PC-3 (cell line): ENCODE measurements around the gene IFT122. TPM values are rescaled to one million over a fixed set of nuclear protein-coding genes. Genes with fewer than 3 reads are reported as not detected.

Experiments
- ATAC-seq: fragments of 200-7000 bp; cut with Tn5 transposase; 2 replicates; pipeline ENCODE4 v1.9.1; 2020; ENCODE audit warnings: mild to moderate bottlenecking, moderate library complexity
- BruUV-seq: library from RNA; stranded (reverse); fragments of 400-500 nt; replicated peaks from 2 replicates; lab custom pipeline; 2021; lab: Mats Ljungman, UMichigan
- CTCF ChIA-PET: fragments of 300-600 bp; sonication (Branson Sonifier 250); formaldehyde crosslinking; loops from one replicate; lab custom pipeline; 2022; ENCODE audit warnings: antibody characterized with exemption; lab: Charles Lee
- POLR2A ChIA-PET: fragments of 300-600 bp; sonication (Branson Sonifier 250); formaldehyde crosslinking; loops from one replicate; lab custom pipeline; 2022; ENCODE audit warnings: antibody characterized with exemption; ENCODE audit not compliant: unreplicated experiment; lab: Charles Lee
- DNase-seq: peaks from one replicate; pipeline ENCODE4 v3.0.0-alpha.2; 2015
- H2AFZ ChIP-seq: fragments of 300-600 bp; sonication (generic); 2 replicates; pipeline ENCODE4 v1.6.0; 2016; ENCODE audit warnings: antibody characterized with exemption, low read length
- H3F3A ChIP-seq: fragments of 300-600 bp; sonication (generic); one replicate; pipeline ENCODE4 v1.6.0; 2017; ENCODE audit warnings: antibody characterized with exemption, low read length, control low read depth, mild to moderate bottlenecking; ENCODE audit not compliant: unreplicated experiment
- H3K27ac ChIP-seq: fragments of 300-600 bp; sonication (generic); 2 replicates; pipeline ENCODE4 v1.5.1; 2016; ENCODE audit warnings: mild to moderate bottlenecking, low read length
- H3K27me3 ChIP-seq: fragments of 300-600 bp; sonication (generic); 2 replicates; pipeline ENCODE4 v1.6.1; 2016; ENCODE audit warnings: low read length, mixed read lengths
- H3K36me3 ChIP-seq: fragments of 300-600 bp; sonication (generic); 2 replicates; pipeline ENCODE4 v1.6.1; 2016; ENCODE audit warnings: low read depth, mixed run types, low read length, mixed read lengths
- H3K4me1 ChIP-seq: fragments of 300-600 bp; sonication (generic); 2 replicates; pipeline ENCODE4 v1.5.1; 2016; ENCODE audit warnings: low read length; ENCODE audit not compliant: insufficient read depth
- H3K4me2 ChIP-seq: fragments of 300-600 bp; sonication (generic); 2 replicates; pipeline ENCODE4 v1.6.0; 2016; ENCODE audit warnings: low read length
- H3K4me3 ChIP-seq: fragments of 300-600 bp; sonication (generic); 2 replicates; pipeline ENCODE4 v1.5.1; 2016; ENCODE audit warnings: mild to moderate bottlenecking, low read length, mixed read lengths
- H3K79me2 ChIP-seq: fragments of 300-600 bp; sonication (generic); 2 replicates; pipeline ENCODE4 v1.6.1; 2017; ENCODE audit warnings: low read length, mixed read lengths
- H3K9ac ChIP-seq: fragments of 300-600 bp; sonication (generic); 2 replicates; pipeline ENCODE4 v1.6.0; 2016; ENCODE audit warnings: mild to moderate bottlenecking, low read length
- H3K9me2 ChIP-seq: fragments of 300-600 bp; sonication (generic); replicated peaks from 2 replicates; pipeline ENCODE4 v1.6.1; 2016; ENCODE audit warnings: mixed run types, low read length, mixed read lengths
- H3K9me3 ChIP-seq: fragments of 300-600 bp; sonication (generic); 2 replicates; pipeline ENCODE4 v1.6.1; 2016; ENCODE audit warnings: low read length, mixed read lengths
- H4K20me1 ChIP-seq: fragments of 300-600 bp; sonication (generic); 2 replicates; pipeline ENCODE4 v1.6.1; 2016; ENCODE audit warnings: low read length, mixed read lengths
- EZH2 ChIP-seq: fragments of 300-600 bp; sonication (generic); IDR thresholded peaks from one replicate; pipeline ENCODE4 v1.6.1; 2017; ENCODE audit warnings: antibody characterized with exemption, mild to moderate bottlenecking, low read length; ENCODE audit not compliant: unreplicated experiment
- EZH2phosphoT487 ChIP-seq: fragments of 300-600 bp; sonication (generic); IDR thresholded peaks from 2 replicates; pipeline ENCODE4 v1.6.1; 2018; ENCODE audit warnings: mild to moderate bottlenecking, antibody characterized with exemption, low read length, borderline replicate concordance
- intact Hi-C: fragments of 100-400 bp; cut with micrococcal nuclease; formaldehyde crosslinking; loops from 2 replicates; pipeline ENCODE4 v1.9.0; 2023
- total RNA-seq: library from RNA; depleted of rRNA; stranded (reverse); fragments of >200 nt; gene quantifications from 2 replicates; pipeline ENCODE4 v1.2.3, GENCODE V29; 2014; rRNA removed
- TF ChIP-seq, protein P1 (sequence below): fragments of 300-600 bp; sonication (generic); conservative IDR thresholded peaks from 2 replicates; pipeline ENCODE4 v1.5.1; 2017; ENCODE audit warnings: antibody characterized with exemption, low read depth, mild to moderate bottlenecking, low read length

IFT122 gene
- total RNA-seq, 1 experiment from 2014 or later, result 10.2 TPM

DNA sequence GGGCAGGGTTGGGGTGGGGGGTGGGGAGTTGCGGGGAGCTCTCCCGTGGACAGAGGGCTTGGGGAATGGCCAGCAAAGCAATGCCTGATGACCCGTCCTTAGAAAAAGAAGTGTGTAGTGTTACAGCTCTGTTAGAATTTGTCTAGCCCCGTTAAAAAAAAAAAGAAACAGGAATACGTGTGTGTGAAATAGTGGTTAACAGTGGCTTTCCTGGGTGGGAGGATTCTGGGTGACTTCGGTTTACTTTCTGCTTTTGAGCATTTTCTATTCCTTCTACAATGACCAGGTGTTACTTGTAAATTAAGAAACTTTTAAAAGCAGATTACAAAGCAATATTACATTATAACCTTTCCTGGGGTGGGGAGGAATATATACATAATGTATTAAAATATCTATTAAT is 127.9 kb downstream of the IFT122 start:
- Histone ChIP-seq H3F3A (no peaks in the 10 kb centered on the region), H2AFZ (no peak overlapping the region), H3K36me3 (no peaks in the 10 kb centered on the region), H3K9me3 (no peaks in the 10 kb centered on the region), H3K9me2 (no peaks in the 10 kb centered on the region), H3K9ac (no peak overlapping the region), H3K27me3 (no peaks in the 10 kb centered on the region), H3K4me2 (no peak overlapping the region), H4K20me1 (no peaks in the 10 kb centered on the region), H3K4me1 (no peaks in the 10 kb centered on the region), H3K79me2 (no peaks in the 10 kb centered on the region), H3K27ac (no peak overlapping the region), H3K4me3 (no peak overlapping the region)
- DNase-seq, result no peak
- TF ChIP-seq, protein P1, sequence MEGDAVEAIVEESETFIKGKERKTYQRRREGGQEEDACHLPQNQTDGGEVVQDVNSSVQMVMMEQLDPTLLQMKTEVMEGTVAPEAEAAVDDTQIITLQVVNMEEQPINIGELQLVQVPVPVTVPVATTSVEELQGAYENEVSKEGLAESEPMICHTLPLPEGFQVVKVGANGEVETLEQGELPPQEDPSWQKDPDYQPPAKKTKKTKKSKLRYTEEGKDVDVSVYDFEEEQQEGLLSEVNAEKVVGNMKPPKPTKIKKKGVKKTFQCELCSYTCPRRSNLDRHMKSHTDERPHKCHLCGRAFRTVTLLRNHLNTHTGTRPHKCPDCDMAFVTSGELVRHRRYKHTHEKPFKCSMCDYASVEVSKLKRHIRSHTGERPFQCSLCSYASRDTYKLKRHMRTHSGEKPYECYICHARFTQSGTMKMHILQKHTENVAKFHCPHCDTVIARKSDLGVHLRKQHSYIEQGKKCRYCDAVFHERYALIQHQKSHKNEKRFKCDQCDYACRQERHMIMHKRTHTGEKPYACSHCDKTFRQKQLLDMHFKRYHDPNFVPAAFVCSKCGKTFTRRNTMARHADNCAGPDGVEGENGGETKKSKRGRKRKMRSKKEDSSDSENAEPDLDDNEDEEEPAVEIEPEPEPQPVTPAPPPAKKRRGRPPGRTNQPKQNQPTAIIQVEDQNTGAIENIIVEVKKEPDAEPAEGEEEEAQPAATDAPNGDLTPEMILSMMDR, result no peak
- TF ChIP-seq EZH2phosphoT487 (no peak), EZH2 (no peak)
- no peak for ATAC-seq
- intact Hi-C loops, result no loop called here
- CTCF ChIA-PET, result no interaction called here
- no TSS peak for BruUV-seq
- POLR2A ChIA-PET, result no interaction called here

DNA sequence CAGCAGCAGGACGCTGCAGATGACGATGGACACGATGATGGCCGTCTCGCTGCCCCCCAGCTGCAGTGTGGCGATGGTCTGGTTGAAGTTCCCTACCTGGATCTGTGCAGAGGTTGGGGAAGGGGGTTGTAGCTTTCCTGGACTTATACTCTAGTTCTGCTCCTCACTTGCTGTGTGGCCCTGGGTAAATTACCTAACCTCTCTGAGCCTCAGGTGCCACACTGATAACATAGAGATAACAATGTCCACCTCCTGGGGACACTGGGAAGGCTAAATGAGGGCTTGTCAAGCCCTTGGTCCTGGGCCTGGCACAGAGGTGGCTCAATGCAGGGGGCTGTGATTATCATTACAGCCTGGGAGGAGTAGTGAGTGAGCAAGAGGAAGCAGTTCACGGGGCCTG is 129.8 kb downstream of the IFT122 start:
- ChIA-PET POLR2A (no interaction called here), CTCF (no interaction called here)
- Histone ChIP-seq H3K27ac (no peak overlapping the region), H3K79me2 (no peaks in the 10 kb centered on the region), H3K36me3 (no peaks in the 10 kb centered on the region), H3K9me3 (no peaks in the 10 kb centered on the region), H2AFZ (no peak overlapping the region), H3K27me3 (no peaks in the 10 kb centered on the region), H3F3A (no peaks in the 10 kb centered on the region), H3K4me3 (no peak overlapping the region), H3K4me2 (no peak overlapping the region), H3K4me1 (no peaks in the 10 kb centered on the region), H3K9ac (no peak overlapping the region), H4K20me1 (no peaks in the 10 kb centered on the region), H3K9me2 (no peaks in the 10 kb centered on the region)
- TF ChIP-seq EZH2, result no peak
- TF ChIP-seq, protein P1, result no peak
- no peak for TF ChIP-seq EZH2phosphoT487
- no TSS peak for BruUV-seq
- no peak for DNase-seq
- ATAC-seq, result no peak
- intact Hi-C loops, result no loop called here

Other genes with a start within 250 kb of the IFT122 start
- 124 and 152 TPM in 2 replicates for gene COPG1, start 190.6 kb upstream of the IFT122 start, total RNA-seq
- gene HMCES, start 161.4 kb upstream of the IFT122 start, total RNA-seq, result 28.8 and 34.3 TPM in 2 replicates
- gene EFCAB12, start 11.6 kb upstream of the IFT122 start, total RNA-seq, result 0.04 and 0.12 TPM in 2 replicates
- 11.4 and 21.1 TPM in 2 replicates for gene MBD4, start 276 bp upstream of the IFT122 start, total RNA-seq
- not detected in 2 replicates for gene RHO, start 88.4 kb downstream of the IFT122 start, total RNA-seq
- gene H1-8, start 103.0 kb downstream of the IFT122 start, total RNA-seq, result not detected in 2 replicates
- 19.2 and 21.8 TPM in 2 replicates for gene PLXND1, start 166.5 kb downstream of the IFT122 start, total RNA-seq